Central memory CD4-positive, alpha-beta T cell (primary cell): ENCODE data around the gene ZBTB16.
"Not testable (repeated sequence)": the region's sequence is repeated elsewhere in the genome, so short reads cannot be mapped to it uniquely, and the experiment has no call there.

Experiments used
- DNase-seq: peaks from one replicate; pipeline ENCODE4 v3.0.0; 2022

ZBTB16 gene

GRCh38 chr11:114044042-114044871 is 15.3 kb upstream of the ZBTB16 start:
- DNase-seq, result no peak

- no peak for DNase-seq
Observed at GRCh38 chr11:114047327-114047726, 12.2 kb upstream of the ZBTB16 start.

- DNase-seq, result no peak
Observed at GRCh38 chr11:114049050-114049449, 10.5 kb upstream of the ZBTB16 start.

GRCh38 chr11:114049766-114050165 is 9.7 kb upstream of the ZBTB16 start:
- not testable (repeated sequence) for DNase-seq

- no peak for DNase-seq
Observed at GRCh38 chr11:114050258-114050927, 9.1 kb upstream of the ZBTB16 start.

GRCh38 chr11:114051558-114051957 is 8.0 kb upstream of the ZBTB16 start:
- no peak for DNase-seq

- no peak for DNase-seq
Observed at GRCh38 chr11:114052160-114052559, 7.4 kb upstream of the ZBTB16 start.

GRCh38 chr11:114053406-114053805 is 6.1 kb upstream of the ZBTB16 start:
- no peak for DNase-seq

- no peak for DNase-seq
Observed at GRCh38 chr11:114054806-114055205, 4.7 kb upstream of the ZBTB16 start.

GRCh38 chr11:114056409-114056808 is 3.1 kb upstream of the ZBTB16 start:
- no peak for DNase-seq

- no peak for DNase-seq
Observed at GRCh38 chr11:114057147-114057546, 2.4 kb upstream of the ZBTB16 start.

GRCh38 chr11:114057605-114058004 is 1.9 kb upstream of the ZBTB16 start:
- DNase-seq, result no peak

- DNase-seq, result no peak
Observed at GRCh38 chr11:114058026-114058706, 1.3 kb upstream of the ZBTB16 start.

GRCh38 chr11:114058871-114059277 is 637 bp upstream of the ZBTB16 start:
- no peak for DNase-seq

- no peak for DNase-seq
Observed at GRCh38 chr11:114059984-114060391, 477 bp downstream of the ZBTB16 start.

GRCh38 chr11:114060392-114061047 is 1.0 kb downstream of the ZBTB16 start:
- DNase-seq, result peak; percentile 24

GRCh38 chr11:114061048-114061680 is 1.7 kb downstream of the ZBTB16 start:
- DNase-seq, result no peak

- no peak for DNase-seq
Observed at GRCh38 chr11:114061681-114062049, 2.2 kb downstream of the ZBTB16 start.

- no peak for DNase-seq
Observed at GRCh38 chr11:114062272-114062671, 2.8 kb downstream of the ZBTB16 start.

- no peak for DNase-seq
Observed at GRCh38 chr11:114063149-114063828, 3.8 kb downstream of the ZBTB16 start.

GRCh38 chr11:114063829-114064201 is 4.3 kb downstream of the ZBTB16 start:
- no peak for DNase-seq

- no peak for DNase-seq
Observed at GRCh38 chr11:114064216-114064615, 4.7 kb downstream of the ZBTB16 start.
